Glomerular visceral epithelial cell (primary cell): ENCODE measurements around the gene MSRB1.
"Not testable (repeated sequence)": the region's sequence is repeated elsewhere in the genome, so short reads cannot be mapped to it uniquely, and the experiment has no call there.

Source experiments
- DNase-seq: peaks from one replicate; pipeline ENCODE4 v3.0.0-alpha.2; 2016; ENCODE audit errors: extremely low spot score

The MSRB1 gene

DNA sequence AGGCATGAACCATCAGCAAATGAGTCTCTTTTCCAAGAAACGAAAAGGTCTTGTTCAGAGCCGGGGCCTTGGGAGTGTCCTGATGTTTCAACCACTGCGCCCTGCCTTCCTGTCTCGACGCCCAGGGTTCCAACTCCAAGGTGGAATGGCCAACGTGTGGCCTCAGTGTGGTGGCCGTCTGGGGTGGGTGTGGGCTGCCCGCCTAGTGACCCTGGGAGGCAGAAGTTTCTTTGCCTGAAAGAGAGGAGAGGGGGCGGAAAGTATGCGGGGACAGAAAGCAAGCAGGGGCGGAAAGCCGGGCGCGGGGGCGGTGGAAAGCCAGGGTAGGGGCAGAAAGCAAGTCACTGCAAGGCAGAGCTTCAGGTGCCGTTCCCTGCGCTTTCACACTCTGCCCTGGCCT lies 4.1 kb downstream of the MSRB1 start:
- no peak for DNase-seq

DNA sequence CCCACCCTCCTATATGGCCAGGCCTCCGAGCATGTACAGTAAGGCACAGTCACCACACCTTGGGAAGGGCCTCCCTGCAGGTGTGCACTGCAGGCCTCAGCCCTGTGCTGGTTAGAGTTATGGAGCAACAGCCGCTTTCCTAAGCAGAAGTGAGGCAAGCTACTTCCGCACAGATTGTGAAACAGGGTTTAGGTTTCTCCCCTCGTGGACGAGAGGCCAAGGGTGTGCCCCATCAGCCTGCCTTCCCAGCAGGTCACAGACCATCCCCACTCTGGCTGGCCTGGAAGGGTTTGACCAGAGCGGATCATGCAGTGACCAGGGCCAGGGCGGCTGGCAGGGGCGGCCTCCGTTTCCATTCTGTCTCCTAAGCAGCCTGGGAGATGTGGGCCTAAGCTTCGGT lies 4.7 kb downstream of the MSRB1 start:
- DNase-seq: no peak

DNA sequence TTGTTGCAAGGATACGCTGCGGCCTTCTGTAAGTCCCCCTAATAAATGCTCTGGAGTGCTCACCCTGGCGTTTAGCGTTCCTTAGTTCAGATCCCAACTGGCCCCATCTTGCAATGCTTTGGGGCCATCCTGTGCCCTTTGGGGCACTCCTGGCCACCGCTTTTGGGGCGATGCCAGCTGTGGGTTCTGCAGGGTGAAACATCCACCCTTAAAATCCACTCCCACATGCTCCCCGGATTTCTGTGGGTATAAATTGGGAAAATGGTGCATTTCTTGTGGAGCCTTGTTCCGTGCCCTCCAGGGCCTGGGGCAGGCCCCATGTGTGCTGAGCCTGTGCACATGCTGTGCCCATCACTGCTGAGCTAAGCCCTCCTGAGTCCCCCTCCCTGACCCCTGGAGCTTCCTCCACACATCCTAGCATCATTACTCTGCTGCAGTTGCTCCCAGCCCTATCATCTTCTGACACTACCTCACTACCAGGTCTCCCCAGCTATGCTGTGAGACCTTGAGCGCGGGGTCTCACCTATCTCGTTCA lies 6.0 kb downstream of the MSRB1 start:
- no peak for DNase-seq

DNA sequence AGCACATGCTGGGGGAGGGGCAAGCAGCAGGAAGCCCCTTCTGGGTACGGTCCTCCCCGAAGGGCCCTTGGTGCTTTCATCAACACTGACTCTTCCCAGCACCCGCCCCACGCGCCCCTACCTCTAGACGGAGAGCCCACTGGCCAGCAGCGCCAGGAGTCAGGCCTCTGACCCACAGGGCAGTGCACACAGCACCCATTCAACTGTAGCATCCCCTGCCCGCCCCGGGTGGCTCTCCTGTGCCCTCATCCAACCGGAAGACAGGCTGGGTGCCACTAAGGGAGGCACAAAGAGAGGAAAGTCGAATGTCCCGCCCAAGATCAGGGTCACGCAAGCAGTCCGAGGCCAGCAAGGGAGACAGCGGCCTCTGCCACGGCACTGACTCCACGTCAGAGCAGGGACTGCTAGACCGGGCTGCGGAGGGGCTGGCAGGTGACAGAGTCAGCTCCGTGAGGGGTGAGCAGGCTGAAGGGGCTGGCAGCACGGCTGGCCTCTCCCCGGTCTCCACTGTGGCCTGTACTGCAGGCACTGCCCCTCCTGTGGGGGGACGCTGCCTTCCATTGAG lies 9.8 kb downstream of the MSRB1 start:
- DNase-seq: no peak

DNA sequence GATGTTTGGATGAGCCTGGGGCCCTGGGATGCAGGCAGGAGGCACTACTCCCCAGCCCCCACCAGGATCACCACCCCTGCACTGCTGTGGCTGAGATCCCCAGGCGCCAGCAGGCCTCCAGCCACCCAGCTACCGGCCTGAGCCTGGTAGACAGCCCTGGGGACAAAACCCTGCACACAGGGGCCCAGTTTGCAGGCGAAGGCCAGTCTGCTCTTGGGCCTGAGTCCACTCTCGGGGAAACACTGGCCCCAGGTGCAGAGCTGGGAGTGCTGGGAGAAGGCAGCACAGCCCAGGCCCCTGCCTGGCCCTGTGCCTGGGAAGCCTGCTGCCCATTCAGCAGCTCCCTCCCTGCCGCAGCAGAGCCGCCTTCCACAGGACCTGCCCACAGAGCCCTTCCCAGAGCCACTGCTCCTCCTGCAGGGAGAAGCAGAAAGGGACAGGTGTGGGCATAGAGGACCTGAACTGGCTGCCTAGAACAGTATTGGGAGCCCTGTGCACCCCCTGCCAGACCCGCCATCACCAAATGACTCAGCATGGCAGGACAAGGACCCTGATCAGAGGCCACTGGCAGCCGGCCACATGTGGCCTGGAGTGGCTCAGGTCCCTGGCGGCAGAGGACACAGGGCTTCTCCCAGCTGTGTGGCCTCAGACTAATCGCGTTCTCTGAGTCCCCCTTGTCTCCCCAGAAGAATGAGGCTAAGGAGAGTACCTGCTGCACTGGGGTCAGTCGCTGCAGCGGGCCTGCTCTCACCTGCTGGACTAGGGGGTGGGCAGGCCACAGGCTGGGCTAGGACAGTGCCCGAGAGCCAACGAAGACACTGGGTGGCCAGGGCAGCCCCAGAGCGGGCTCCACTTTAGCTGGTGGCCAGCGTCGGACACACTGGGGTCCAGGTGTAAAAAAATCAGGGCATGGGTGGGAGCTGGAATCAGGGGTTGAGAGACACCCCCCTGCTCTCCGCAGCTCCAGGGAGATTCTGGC lies 10.7 kb downstream of the MSRB1 start:
- peak; percentile 29 for DNase-seq

DNA sequence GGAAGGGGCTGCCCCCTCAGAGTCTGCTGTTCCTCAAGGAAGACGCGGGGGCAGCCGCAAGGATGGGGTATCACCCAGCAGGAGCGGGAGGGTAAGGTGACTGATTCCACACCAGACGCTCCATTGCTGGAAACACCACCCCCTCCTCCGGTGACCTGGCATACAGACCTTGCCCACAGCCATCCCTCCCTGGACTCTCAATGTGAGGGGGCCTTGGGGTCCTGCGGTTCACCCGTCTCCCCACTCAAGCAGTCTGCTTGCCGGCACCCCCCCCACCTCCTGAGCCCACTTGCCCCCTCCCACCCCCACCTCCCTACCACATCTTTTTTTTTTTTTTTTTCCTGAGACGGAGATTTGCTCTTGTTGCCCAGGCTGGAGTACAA lies 12.7 kb downstream of the MSRB1 start:
- DNase-seq: no peak

DNA sequence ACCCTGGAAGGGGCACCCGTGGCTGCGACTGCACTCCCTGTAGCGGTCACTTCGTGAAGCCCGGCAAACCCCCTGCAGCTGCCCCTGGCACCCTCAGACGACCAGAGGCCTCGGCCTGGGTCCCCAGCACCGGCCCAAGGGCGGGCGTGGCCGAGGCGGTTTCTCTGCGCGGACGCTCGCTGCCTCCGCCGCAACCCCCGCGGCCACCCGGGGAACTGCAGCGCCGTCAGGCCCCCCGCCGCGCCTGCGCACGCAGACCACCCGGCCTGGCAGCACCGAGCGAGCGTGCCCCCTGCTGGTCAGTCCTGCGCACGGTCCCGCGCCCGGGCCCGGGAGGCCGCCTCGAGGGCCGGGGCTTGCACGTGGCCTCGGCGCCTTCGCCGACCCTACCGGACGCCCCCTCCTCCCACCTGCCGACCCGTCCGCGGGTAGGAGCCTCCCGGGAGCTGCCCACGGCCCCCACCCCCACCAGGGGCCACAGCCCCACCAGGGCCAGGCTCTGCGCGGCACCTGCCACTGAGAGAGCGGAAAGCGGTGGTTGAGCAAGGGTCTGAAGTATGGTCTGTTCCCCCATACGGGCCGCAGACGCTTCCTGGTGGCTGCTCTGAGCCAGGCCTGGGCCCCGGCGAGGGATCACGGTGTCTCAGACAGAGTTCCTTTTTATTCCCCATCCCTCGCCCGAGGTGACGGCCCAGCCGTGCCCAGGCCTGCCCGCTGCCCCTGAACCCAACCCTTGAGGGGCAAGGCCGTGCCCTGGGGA lies 13.2 kb downstream of the MSRB1 start:
- DNase-seq: peak; percentile 82

DNA sequence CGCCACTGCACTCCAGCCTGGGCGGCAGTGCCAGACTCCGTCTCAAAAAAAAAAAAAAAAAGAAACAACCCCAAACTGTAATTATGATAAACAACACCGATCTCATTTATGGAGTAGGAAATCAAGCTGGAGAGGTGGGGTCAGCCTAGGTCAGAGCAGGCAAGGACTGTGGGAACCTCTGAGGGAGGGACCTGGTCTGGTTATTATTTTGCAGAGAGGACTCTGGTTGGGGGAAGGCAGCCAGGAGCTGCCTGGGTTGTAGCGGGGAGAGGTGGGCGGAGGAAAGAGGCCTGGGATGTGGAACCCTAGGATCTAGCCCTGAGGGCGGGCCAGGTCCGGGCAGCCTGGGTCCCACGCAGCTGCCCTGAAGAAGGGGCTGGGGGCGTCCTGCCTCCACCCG lies 13.9 kb downstream of the MSRB1 start:
- DNase-seq: no peak

DNA sequence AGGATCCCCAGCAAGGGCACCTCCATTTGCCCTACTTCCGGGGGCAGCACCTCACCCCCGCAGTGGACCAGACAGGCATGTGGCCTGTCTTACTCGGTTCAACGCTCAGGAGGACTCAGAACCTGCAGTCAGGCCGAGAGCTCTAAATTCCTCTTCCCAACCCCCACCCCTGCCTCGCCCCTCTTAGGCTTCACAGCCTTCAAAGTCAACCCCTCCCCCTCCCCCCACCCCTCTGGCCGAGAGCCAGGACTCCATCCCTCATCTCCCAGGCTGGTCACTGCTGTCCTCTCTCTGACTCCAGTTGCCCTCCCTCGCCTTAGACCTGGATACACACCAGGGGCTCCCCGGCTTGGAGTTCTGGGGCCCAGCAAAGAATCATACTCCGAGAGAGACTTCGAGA lies 16.7 kb downstream of the MSRB1 start:
- no peak for DNase-seq

DNA sequence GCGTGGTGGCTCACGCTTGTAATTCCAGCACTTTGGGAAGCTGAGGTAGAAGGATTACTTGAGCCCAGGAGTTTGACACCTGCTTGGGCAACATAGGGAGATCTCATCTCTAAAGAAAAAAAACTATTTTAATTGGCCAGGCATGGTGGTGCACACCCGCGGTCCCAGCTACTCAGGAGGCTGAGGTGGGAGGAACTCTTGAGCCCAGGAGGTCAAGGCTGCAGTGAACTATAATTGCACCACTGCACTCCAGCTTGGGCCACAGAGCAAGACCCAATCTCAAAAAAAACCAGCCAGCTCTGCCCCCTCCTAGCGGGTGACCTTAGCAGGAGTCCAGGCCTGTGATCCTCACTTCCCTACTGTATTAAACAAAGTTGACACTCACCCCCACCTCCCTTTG lies 18.9 kb downstream of the MSRB1 start:
- DNase-seq: no peak

DNA sequence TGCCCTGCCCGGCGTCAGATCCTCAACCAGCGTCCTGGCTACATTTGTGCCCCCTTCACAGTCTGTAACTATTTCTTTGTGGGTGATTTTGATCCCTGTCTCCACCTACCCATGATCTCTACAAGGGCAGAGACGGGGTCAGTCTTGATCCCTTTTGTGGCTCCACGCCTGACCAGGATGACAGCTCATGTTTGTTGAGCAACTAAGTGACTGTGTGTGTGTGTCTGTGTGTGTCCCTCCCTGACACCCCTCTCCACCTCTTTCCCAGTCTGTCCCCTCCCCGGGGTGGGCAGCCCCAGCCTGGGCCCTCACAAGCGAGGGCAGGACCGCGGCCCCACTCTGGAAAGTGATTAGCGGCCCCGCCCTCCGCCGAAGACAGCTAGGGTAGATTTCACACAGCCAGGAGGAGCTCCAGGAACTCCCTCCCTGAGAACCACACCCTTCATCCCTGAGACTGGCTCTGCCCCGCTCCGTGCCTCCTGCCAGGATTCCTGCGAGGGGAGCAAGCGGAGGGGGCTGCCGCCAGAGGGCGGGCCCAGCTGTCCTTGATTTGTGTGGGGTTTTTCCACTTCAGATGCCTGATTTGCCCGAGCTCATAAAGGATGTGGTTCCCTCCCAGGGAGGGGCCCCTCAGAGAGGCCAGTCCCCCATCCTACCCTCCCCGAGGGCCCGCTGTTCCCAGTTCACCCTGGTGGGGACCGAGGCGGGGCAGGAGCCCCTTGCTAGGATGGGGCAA lies 19.5 kb downstream of the MSRB1 start:
- peak; percentile 45 for DNase-seq

DNA sequence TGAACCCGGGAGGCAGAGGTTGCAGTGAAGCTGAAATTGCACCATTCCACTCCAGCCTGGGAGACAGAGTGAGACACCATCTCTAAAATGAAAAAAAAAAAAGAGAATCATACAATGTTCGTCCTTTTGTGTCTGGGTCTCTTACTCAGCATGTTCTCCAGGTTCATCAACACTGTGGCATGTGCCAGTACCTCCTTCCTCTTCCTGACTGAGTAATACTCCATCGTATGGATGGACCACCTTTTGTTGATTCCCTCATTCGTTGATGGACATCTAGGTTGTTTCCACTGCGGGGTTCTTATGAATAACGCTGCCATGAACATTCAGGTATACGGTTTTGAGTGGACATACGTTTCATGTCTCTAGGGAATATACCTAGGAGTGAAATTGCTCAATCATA lies 20.6 kb downstream of the MSRB1 start:
- no peak for DNase-seq

DNA sequence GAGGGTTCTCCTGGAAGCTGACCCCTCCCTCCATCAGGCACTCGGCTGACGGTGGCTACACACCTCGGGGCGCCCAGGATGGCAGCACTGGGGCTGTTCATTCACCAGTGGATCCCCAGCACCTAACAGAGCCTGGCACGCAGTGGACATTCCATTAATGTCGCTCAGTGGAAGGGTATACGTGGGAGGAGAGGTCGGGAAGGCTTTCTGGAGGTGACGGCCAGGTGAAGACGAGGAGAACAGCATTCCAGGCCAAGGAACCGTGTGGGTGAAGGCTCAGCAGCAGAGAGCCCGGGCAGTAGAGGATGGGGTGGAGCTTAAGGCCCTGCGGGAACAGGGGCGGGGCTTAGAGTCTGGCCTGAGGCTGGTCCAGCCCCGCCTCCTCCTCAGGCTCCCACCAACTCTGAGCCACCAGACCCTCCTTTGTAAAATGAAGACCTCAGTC lies 22.2 kb downstream of the MSRB1 start:
- no peak for DNase-seq

DNA sequence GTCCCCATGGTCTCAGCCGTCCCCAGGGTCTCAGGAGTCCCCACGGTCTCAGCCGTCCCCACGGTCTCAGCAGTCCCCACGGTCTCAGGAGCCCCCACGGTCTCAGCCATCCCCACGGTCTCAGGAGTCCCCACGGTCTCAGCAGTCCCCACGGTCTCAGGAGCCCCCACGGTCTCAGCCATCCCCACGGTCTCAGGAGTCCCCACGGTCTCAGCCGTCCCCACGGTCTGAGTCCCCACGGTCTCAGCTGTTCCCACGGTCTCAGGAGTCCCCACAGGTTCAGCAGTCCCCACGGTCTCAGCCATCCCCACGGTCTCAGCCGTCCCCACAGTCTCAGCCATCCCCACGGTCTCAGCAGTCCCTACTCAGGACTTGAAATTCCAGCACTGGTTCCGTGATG lies 22.9 kb downstream of the MSRB1 start:
- not testable (repeated sequence) for DNase-seq

DNA sequence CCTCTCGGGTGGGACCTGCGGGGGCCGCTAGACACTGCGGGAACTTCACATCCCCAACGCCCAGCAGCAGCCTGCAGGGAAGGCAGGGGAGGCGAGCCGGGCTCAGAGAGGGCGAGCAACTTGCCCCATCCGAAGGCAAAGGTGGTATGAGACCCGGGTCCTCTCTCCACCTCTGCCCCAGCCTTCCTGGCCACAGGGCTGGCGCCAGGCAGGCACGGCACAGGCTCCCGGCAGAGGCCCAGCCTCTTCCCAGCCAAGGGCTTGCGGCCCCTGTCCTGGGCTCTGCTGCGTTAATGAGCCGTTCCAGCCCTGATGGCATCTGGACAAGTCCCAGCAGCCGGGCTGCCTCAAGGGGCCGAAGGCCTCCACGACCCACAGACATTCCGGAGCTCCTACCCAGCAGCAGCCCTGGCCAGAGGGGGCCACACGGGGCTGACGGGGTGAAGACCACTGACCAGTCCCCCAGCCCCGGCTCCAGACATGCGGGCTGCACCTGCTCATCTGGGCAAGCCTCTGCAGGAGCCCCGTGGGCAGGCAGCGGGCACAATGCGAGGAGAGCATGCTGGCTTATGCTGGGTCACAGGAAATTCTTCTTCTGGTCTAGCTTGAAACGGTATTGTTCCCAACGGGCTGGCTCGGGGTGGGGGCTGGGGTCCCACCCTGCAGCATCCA lies 23.5 kb downstream of the MSRB1 start:
- DNase-seq: no peak

DNA sequence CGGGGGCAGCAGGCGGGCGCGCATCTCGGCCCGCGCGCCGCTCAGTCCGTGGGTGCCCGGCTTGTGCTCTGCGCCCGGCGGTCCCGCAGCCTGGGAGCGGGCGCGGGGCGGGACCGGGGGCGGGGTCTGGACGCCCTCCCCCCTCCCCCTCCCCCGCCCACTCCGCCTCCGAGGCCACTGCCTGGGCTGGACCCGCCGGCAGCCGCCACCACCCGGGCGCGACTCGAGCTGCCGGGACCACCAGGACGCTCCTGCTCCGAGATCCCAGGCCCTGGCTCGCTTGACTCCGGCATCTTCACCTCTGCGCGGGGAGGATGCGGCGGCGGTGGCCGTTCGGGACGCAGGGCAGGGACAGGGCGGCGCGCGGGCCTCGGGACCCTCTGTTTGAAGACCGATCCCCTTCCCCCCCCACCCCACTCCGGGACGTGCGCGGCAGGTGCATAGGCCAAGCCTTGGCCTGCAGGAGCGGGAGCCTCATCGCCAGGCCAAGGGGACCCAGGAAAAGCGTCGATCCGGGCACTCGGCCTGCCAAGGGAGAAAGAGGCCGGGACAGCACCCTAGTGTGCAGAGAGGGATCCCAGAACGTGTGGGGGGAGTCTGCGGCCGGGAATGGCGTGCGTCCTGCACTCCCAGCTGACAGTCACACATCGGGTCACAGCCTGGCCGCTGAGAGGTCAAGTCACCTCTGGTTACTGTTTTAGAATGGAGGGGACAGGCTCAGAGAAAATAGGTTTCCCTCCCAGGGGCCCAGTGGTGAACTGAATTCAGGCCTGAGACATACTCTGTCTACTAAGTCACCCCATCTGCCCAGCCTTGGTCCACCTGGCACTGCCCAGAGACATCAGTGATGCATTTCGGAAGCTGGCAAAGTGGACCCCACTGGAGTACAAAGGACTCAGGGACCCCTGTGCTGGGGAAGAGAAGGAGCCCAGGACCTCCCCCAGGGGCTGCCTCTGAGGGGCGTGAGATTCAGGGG lies 24.4 kb downstream of the MSRB1 start, which contains the start of gene HS3ST6:
Gene HS3ST6 (minus strand): TSS at position 65 of the 976 bp plus-strand sequence. CDS start 92 bp downstream, outside the sequence.
- no peak for DNase-seq

DNA sequence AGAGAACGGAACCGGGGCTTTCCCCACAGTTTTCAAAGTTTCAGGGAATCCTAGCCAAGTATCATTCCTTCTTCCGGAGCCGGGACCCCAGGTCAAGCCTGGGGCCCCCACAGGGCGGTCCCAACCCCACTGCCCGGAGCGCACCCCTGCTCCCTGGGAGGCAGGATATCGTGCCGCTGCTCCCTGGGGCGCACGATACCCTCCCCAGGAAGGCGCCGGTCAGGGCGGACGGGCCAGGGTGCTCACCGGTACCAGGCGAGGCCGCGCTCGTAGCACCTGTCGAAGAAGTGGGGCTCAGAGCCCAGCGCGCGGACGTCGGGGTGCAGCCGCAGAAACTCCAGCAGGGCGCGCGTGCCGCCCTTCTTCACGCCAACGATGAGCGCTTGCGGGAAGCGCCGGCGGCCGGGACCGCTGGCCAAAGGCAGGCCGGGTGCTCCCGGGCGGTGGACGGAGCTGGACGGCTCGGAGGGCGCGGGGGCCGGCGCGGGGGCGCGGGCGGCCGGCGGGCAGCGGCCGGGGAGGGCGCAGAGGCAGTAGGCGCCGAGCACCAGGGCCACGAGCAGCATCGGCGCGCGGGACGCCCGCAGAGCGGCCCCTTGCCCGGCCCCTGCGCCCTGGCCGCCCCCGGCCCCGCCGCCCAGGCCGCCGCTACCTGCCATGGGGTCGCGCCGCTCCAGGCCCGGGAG lies 25.2 kb downstream of the MSRB1 start:
- no peak for DNase-seq

DNA sequence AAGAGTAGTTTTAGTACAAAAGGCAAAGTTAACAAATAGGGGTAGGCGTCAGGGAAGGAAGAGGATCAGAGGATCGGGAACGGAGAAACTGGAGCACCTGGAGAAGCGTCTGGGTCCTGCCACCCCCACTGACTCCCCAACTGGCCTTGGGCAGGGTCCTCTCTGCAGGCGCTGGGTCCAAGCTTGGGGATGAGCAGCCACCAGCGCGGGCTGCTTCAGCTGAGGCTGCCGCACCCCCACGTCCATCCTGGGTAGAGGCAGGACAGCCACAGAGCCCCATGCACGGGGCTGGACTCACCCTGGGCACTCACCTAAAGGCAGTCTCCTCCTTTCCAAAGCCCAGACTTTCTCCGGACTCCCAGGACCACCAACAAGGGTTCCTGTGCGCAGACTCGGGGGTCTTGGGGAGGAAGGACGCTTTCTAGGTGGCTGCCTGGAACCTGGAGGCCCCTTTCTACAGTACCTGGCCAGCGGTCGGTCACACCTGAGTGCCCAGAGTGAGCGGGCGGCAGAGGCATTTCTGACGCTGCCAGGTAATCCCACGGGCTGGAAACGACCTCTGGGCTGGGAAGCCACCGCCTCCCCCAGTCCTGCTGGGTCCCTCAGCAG lies 25.8 kb downstream of the MSRB1 start:
- no peak for DNase-seq

DNA sequence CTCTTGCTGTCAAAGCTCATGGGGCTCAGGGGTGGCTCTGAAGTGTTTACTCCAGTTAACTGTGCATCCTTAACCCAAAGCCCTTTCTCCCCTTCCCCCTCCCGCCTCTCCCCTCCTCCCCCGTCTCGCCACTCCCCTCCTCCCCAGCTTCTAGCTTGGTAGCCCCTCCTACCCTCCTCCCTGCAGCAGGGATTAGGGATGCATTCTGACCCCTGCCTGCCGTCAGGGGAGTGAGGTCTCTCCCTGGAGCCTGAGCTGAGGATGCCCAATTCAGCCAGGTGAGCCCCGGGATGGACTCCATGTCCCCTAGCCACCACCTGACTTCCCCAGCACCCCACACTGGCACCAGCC lies 26.4 kb downstream of the MSRB1 start:
- no peak for DNase-seq
